Neural progenitor cell (in vitro differentiated cells): ENCODE measurements around the gene ASTN2.

Experiments
- EZH2 ChIP-seq: fragments of 200-600 bp; sonication (generic); IDR thresholded peaks from 2 replicates; pipeline ENCODE4 v1.6.1; 2017; ENCODE audit warnings: antibody characterized with exemption, mild to moderate bottlenecking, moderate library complexity
- EZH2phosphoT487 ChIP-seq: fragments of 200-600 bp; sonication (generic); IDR thresholded peaks from 2 replicates; pipeline ENCODE4 v1.6.1; 2017; ENCODE audit warnings: antibody characterized with exemption
- TF ChIP-seq, protein P1 (sequence below): fragments of 200-600 bp; sonication (generic); IDR thresholded peaks from 2 replicates; pipeline ENCODE4 v1.5.1; 2017; ENCODE audit warnings: antibody characterized with exemption, mild to moderate bottlenecking

DNA sequence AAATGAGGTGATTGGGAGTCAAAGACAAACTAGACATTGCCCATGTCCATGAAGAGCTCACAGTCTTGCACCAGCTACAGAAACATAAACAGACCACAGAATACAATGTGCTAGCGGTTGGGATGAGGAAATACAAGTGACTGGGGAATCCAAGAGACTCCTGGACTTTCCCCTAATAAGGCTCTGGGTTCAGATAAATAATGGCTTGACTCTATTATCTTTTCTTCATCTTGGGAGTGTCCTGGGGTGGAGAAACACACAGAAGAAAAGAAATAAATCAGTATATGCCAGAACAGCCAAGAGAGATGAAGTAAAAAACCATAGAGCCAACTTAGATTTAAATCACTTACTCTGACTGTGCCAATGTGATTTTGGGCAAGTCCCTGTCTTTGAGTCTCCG lies 1033.5 kb downstream of the ASTN2 start:
- TF ChIP-seq EZH2 (no peak), EZH2phosphoT487 (no peak)
- TF ChIP-seq, protein P1, sequence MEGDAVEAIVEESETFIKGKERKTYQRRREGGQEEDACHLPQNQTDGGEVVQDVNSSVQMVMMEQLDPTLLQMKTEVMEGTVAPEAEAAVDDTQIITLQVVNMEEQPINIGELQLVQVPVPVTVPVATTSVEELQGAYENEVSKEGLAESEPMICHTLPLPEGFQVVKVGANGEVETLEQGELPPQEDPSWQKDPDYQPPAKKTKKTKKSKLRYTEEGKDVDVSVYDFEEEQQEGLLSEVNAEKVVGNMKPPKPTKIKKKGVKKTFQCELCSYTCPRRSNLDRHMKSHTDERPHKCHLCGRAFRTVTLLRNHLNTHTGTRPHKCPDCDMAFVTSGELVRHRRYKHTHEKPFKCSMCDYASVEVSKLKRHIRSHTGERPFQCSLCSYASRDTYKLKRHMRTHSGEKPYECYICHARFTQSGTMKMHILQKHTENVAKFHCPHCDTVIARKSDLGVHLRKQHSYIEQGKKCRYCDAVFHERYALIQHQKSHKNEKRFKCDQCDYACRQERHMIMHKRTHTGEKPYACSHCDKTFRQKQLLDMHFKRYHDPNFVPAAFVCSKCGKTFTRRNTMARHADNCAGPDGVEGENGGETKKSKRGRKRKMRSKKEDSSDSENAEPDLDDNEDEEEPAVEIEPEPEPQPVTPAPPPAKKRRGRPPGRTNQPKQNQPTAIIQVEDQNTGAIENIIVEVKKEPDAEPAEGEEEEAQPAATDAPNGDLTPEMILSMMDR: no peak
